H9 (cell line): ENCODE results near the gene SLC30A1. TPM values are rescaled to one million over a fixed set of nuclear protein-coding genes. Genes with fewer than 3 reads are reported as not detected.

Source experiments
- DNase-seq: peaks from one replicate; pipeline ENCODE4 v3.0.0-alpha.2; 2017
- H2AFZ ChIP-seq: one replicate; pipeline ENCODE4 v1.6.1; 2013; ENCODE audit warnings: mild to moderate bottlenecking, low read length, control low read depth, moderate library complexity
- H2AK5ac ChIP-seq: 2 replicates; pipeline ENCODE4 v1.6.1; 2013; ENCODE audit warnings: low read length, control low read depth, mixed read lengths; ENCODE audit not compliant: insufficient read length
- H2BK120ac ChIP-seq: one replicate; pipeline ENCODE4 v1.6.1; 2013; ENCODE audit warnings: low read depth, mild to moderate bottlenecking, low read length, control low read depth, inconsistent platforms; ENCODE audit not compliant: poor library complexity, severe bottlenecking
- H2BK12ac ChIP-seq: 2 replicates; pipeline ENCODE4 v1.6.1; 2013; ENCODE audit warnings: low read length, control low read depth, mixed read lengths, low read depth; ENCODE audit not compliant: insufficient read length
- H2BK15ac ChIP-seq: 2 replicates; pipeline ENCODE4 v1.6.1; 2013; ENCODE audit warnings: low read depth, low read length, control low read depth
- H2BK20ac ChIP-seq: one replicate; pipeline ENCODE4 v1.6.1; 2013; ENCODE audit warnings: low read depth, mild to moderate bottlenecking, low read length, control low read depth, inconsistent platforms; ENCODE audit not compliant: poor library complexity, severe bottlenecking
- H2BK5ac ChIP-seq: 2 replicates; pipeline ENCODE4 v1.6.1; 2013; ENCODE audit warnings: low read length, control low read depth, mixed read lengths; ENCODE audit not compliant: insufficient read length
- H3K14ac ChIP-seq: 2 replicates; pipeline ENCODE4 v1.6.1; 2013; ENCODE audit warnings: low read length, control low read depth; ENCODE audit not compliant: insufficient read depth
- H3K18ac ChIP-seq: 2 replicates; pipeline ENCODE4 v1.6.1; 2013; ENCODE audit warnings: low read depth, mild to moderate bottlenecking, mixed read lengths, low read length, control low read depth; ENCODE audit not compliant: insufficient read length
- H3K23ac ChIP-seq: 2 replicates; pipeline ENCODE4 v1.6.1; 2013; ENCODE audit warnings: low read length, control low read depth, mixed read lengths, low read depth; ENCODE audit not compliant: insufficient read length
- H3K23me2 ChIP-seq: 2 replicates; pipeline ENCODE4 v1.6.1; 2013; ENCODE audit warnings: low read depth, mild to moderate bottlenecking, mixed read lengths, low read length, control low read depth; ENCODE audit not compliant: insufficient read length, poor library complexity, severe bottlenecking
- H3K27ac ChIP-seq: 2 replicates; pipeline ENCODE4 v1.5.1; 2013; ENCODE audit warnings: low read length, control low read depth, mixed read lengths, low read depth; ENCODE audit not compliant: insufficient read length
- H3K27me3 ChIP-seq: 2 replicates; pipeline ENCODE4 v1.6.1; 2013; ENCODE audit warnings: low read length, control low read depth, inconsistent platforms; ENCODE audit not compliant: insufficient read depth
- H3K4ac ChIP-seq: 2 replicates; pipeline ENCODE4 v1.6.1; 2013; ENCODE audit warnings: low read depth, mild to moderate bottlenecking, control low read depth, inconsistent platforms, low read length, moderate library complexity
- H3K4me1 ChIP-seq: 2 replicates; pipeline ENCODE4 v1.6.1; 2013; ENCODE audit warnings: low read length, control low read depth, inconsistent platforms; ENCODE audit not compliant: insufficient read depth
- H3K4me2 ChIP-seq: 2 replicates; pipeline ENCODE4 v1.6.1; 2013; ENCODE audit warnings: low read length, control low read depth, mixed read lengths; ENCODE audit not compliant: insufficient read length, insufficient read depth
- H3K56ac ChIP-seq: 2 replicates; pipeline ENCODE4 v1.6.1; 2013; ENCODE audit warnings: low read depth, mild to moderate bottlenecking, mixed read lengths, low read length, control low read depth; ENCODE audit not compliant: insufficient read length
- H3K79me1 ChIP-seq: 2 replicates; pipeline ENCODE4 v1.6.1; 2013; ENCODE audit warnings: low read depth, mild to moderate bottlenecking, moderate library complexity, low read length, control low read depth, inconsistent platforms; ENCODE audit not compliant: insufficient read depth, poor library complexity, severe bottlenecking
- H3K79me2 ChIP-seq: 2 replicates; pipeline ENCODE4 v1.6.1; 2013; ENCODE audit warnings: low read length, control low read depth, inconsistent platforms; ENCODE audit not compliant: insufficient read depth
- H3K9ac ChIP-seq: 2 replicates; pipeline ENCODE4 v1.6.1; 2013; ENCODE audit warnings: low read length, control low read depth, mixed read lengths; ENCODE audit not compliant: insufficient read length; ENCODE audit errors: extremely low read depth
- H3K9me3 ChIP-seq: one replicate; pipeline ENCODE4 v1.6.1; 2013; ENCODE audit warnings: low read depth, low read length, inconsistent platforms; ENCODE audit not compliant: control insufficient read depth
- H3T11ph ChIP-seq: one replicate; pipeline ENCODE4 v1.6.1; 2013; ENCODE audit warnings: mild to moderate bottlenecking, low read length, control low read depth, inconsistent platforms
- H4K20me1 ChIP-seq: one replicate; pipeline ENCODE4 v1.6.1; 2013; ENCODE audit not compliant: control insufficient read depth, insufficient read length, insufficient read depth
- H4K5ac ChIP-seq: 2 replicates; pipeline ENCODE4 v1.6.1; 2013; ENCODE audit warnings: low read depth, mild to moderate bottlenecking, mixed read lengths, low read length, control low read depth; ENCODE audit not compliant: insufficient read length
- H4K8ac ChIP-seq: replicated peaks from 2 replicates; pipeline ENCODE4 v1.6.1; 2013; ENCODE audit warnings: low read length, control low read depth, mixed read lengths, low read depth; ENCODE audit not compliant: insufficient read length
- H4K91ac ChIP-seq: 2 replicates; pipeline ENCODE4 v1.6.1; 2013; ENCODE audit warnings: low read depth, mild to moderate bottlenecking, moderate library complexity, mixed read lengths, low read length, control low read depth; ENCODE audit not compliant: insufficient read length
- H3K27ac Mint-ChIP-seq, 3 experiments: 2 replicates in 2 of 3; 3 replicates in 1 of 3; pipeline ENCODE4 v1.8.0; 2020 to 2021; ENCODE audit warnings: mixed read lengths in 3 of 3, mild to moderate bottlenecking in 1 of 3, moderate library complexity in 1 of 3
- H3K27me3 Mint-ChIP-seq: 2 replicates; pipeline ENCODE4 v1.8.0; 2021; ENCODE audit warnings: low read depth, mild to moderate bottlenecking, moderate library complexity, mixed read lengths
- H3K36me3 Mint-ChIP-seq, 3 experiments: 2 replicates in 2 of 3; 3 replicates in 1 of 3; pipeline ENCODE4 v1.8.0; 2020 to 2021; ENCODE audit warnings: low read depth in 3 of 3, mixed read lengths in 3 of 3; ENCODE audit not compliant: insufficient read depth in 1 of 3
- H3K4me1 Mint-ChIP-seq, 2 experiments: 2 replicates each; pipeline ENCODE4 v1.8.0; 2020; ENCODE audit warnings: mixed read lengths in 2 of 2
- H3K4me3 Mint-ChIP-seq, 2 experiments: 2 replicates in 1 of 2; 3 replicates in 1 of 2; pipeline ENCODE4 v1.8.0; 2020 to 2021; ENCODE audit warnings: mild to moderate bottlenecking in 2 of 2, mixed read lengths in 2 of 2, moderate library complexity in 1 of 2
- H3K9me3 Mint-ChIP-seq, 2 experiments: 2 replicates in 1 of 2; 3 replicates in 1 of 2; pipeline ENCODE4 v1.8.0; 2020; ENCODE audit warnings: mild to moderate bottlenecking in 2 of 2, mixed read lengths in 2 of 2, moderate library complexity in 1 of 2
- WGBS: extraction: QIAGEN DNeasy Blood & Tissue Kit; methylation state at CpG from one replicate; pipeline ENCODE4 v1.1.7; 2013; ENCODE audit warnings: missing lambda C conversion rate, low lambda C conversion rate, mixed read lengths; ENCODE audit not compliant: insufficient read length; ENCODE audit errors: extremely low coverage; 5-methylcytosine and 5-hydroxymethylcytosine counted together
- total RNA-seq: library from RNA; stranded (reverse); gene quantifications from 2 replicates; pipeline ENCODE4 v1.2.1, GENCODE V29; 2021
- TF ChIP-seq, protein P1 (sequence below): fragments of 200-600 bp; sonication (generic); conservative IDR thresholded peaks from 3 replicates; pipeline ENCODE4 v1.8.0; 2021; ENCODE audit warnings: antibody characterized with exemption, mild to moderate bottlenecking

Gene SLC30A1
- total RNA-seq, 1 experiment from 2014 or later, result 17.1 TPM

DNA sequence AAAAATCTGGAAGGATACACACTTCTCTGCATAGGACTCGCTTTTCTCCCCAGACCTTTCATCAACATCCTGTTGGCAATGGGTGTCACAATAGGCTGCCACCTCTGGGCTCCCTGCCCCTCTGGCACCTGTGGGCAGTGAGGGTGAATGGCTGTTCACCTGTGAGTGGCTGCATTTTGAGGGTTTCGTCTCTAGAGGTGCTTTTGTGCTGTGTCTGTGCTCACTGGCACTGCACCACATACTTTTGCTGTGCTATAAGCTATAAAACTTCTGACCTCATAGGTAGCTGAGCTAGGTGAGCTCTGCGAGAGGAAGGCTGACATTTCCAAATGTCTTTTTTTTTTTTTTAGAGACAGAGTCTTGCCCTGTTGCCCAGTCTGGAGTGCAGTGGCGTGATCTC lies 35.9 kb downstream of the SLC30A1 start:
- H3K79me2 ChIP-seq, result no peaks in the 10 kb centered on the region
- H3K36me3 Mint-ChIP-seq, result peaks cover 6 to 16% (median 12%) of the 10 kb centered on the region in 3 experiments
- H3K23me2 ChIP-seq, result no peaks in the 10 kb centered on the region
- no peaks in the 10 kb centered on the region for H4K20me1 ChIP-seq
- no peak overlapping the region for H2BK12ac ChIP-seq
- H3K14ac ChIP-seq, result no peak overlapping the region
- no peak overlapping the region for H3K4me3 Mint-ChIP-seq
- no peak overlapping the region for H3K18ac ChIP-seq
- peaks cover 9% of the 10 kb centered on the region for H3K27me3 Mint-ChIP-seq
- no peak overlapping the region for H3K27ac ChIP-seq
- no peak overlapping the region for H4K8ac ChIP-seq
- no peak overlapping the region for H4K5ac ChIP-seq
- no peak overlapping the region for H2AK5ac ChIP-seq
- H4K91ac ChIP-seq, result no peak overlapping the region
- no peaks in the 10 kb centered on the region for H3K27me3 ChIP-seq
- peaks cover 5 to 10% of the 10 kb centered on the region in 2 experiments for H3K4me1 Mint-ChIP-seq
- H3K79me1 ChIP-seq, result no peaks in the 10 kb centered on the region
- no peak overlapping the region for H3K27ac Mint-ChIP-seq
- no peak for DNase-seq
- no peak overlapping the region for H2AFZ ChIP-seq
- H3K4ac ChIP-seq, result no peak overlapping the region
- H2BK120ac ChIP-seq, result no peak overlapping the region
- peaks cover 7% of the 10 kb centered on the region for H3K9me3 ChIP-seq
- peaks cover 12 to 22% of the 10 kb centered on the region in 2 experiments for H3K9me3 Mint-ChIP-seq
- H3T11ph ChIP-seq, result no peak overlapping the region
- no peak overlapping the region for H2BK20ac ChIP-seq
- no peak overlapping the region for H3K23ac ChIP-seq
- TF ChIP-seq, protein P1, sequence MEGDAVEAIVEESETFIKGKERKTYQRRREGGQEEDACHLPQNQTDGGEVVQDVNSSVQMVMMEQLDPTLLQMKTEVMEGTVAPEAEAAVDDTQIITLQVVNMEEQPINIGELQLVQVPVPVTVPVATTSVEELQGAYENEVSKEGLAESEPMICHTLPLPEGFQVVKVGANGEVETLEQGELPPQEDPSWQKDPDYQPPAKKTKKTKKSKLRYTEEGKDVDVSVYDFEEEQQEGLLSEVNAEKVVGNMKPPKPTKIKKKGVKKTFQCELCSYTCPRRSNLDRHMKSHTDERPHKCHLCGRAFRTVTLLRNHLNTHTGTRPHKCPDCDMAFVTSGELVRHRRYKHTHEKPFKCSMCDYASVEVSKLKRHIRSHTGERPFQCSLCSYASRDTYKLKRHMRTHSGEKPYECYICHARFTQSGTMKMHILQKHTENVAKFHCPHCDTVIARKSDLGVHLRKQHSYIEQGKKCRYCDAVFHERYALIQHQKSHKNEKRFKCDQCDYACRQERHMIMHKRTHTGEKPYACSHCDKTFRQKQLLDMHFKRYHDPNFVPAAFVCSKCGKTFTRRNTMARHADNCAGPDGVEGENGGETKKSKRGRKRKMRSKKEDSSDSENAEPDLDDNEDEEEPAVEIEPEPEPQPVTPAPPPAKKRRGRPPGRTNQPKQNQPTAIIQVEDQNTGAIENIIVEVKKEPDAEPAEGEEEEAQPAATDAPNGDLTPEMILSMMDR, result no peak
- no peak overlapping the region for H2BK15ac ChIP-seq
- no peak overlapping the region for H2BK5ac ChIP-seq
- WGBS, result no CpG with 5 or more reads among the region's 4 CpGs
- H3K56ac ChIP-seq, result no peak overlapping the region
- no peak overlapping the region for H3K4me2 ChIP-seq
- H3K4me1 ChIP-seq, result no peaks in the 10 kb centered on the region
- H3K9ac ChIP-seq, result no peak overlapping the region
